Hepatocyte (in vitro differentiated cells): Measurements from ENCODE around the gene SLC17A9. TPM values are rescaled to one million over a fixed set of nuclear protein-coding genes. Genes with fewer than 3 reads are reported as not detected.

Experiments used
- polyA plus RNA-seq: library from polyadenylated mRNA; unstranded; fragments of >200 nt; fragmentation: Nextera tagmentation; extraction: Ambion mirVana; gene quantifications from 2 replicates; pipeline ENCODE4 v1.2.1, GENCODE V29; 2016
- total RNA-seq: library from RNA; depleted of rRNA; stranded (reverse); fragments of >200 nt; gene quantifications from 2 replicates; pipeline ENCODE4 v1.2.3, GENCODE V29; 2014

Gene SLC17A9
- total and polyA plus RNA-seq, 2 experiments from 2014 or later: 26.9 to 83.9 TPM

Other genes with a start within 250 kb of the SLC17A9 start
- 0.08 and 0.37 TPM in 2 replicates for gene NTSR1, start 243.9 kb upstream of the SLC17A9 start, total RNA-seq
- 0.09 TPM in 1 of 2 replicates, not detected in the other for gene NTSR1, start 243.9 kb upstream of the SLC17A9 start, polyA plus RNA-seq
- 14.0 and 18.9 TPM in 2 replicates for gene MRGBP, start 156.2 kb upstream of the SLC17A9 start, total RNA-seq
- gene MRGBP, start 156.2 kb upstream of the SLC17A9 start, polyA plus RNA-seq: 18.9 and 20.5 TPM in 2 replicates
- 43.8 and 47.6 TPM in 2 replicates for gene OGFR, start 147.9 kb upstream of the SLC17A9 start, total RNA-seq
- 76.2 and 80.8 TPM in 2 replicates for gene OGFR, start 147.9 kb upstream of the SLC17A9 start, polyA plus RNA-seq
- gene COL9A3, start 135.7 kb upstream of the SLC17A9 start, total RNA-seq: 22.6 and 23.9 TPM in 2 replicates
- gene COL9A3, start 135.7 kb upstream of the SLC17A9 start, polyA plus RNA-seq: 68.1 and 77.0 TPM in 2 replicates
- 9.1 and 9.5 TPM in 2 replicates for gene TCFL5, start 90.9 kb upstream of the SLC17A9 start, total RNA-seq
- 8.5 and 10.5 TPM in 2 replicates for gene TCFL5, start 90.9 kb upstream of the SLC17A9 start, polyA plus RNA-seq
- 31.5 and 31.6 TPM in 2 replicates for gene DIDO1, start 26.2 kb upstream of the SLC17A9 start, total RNA-seq
- 23.7 and 26.5 TPM in 2 replicates for gene DIDO1, start 26.2 kb upstream of the SLC17A9 start, polyA plus RNA-seq
- gene GID8, start 14.6 kb upstream of the SLC17A9 start, total RNA-seq: 35.4 and 35.5 TPM in 2 replicates
- gene GID8, start 14.6 kb upstream of the SLC17A9 start, polyA plus RNA-seq: 16.5 and 17.9 TPM in 2 replicates
- gene BHLHE23, start 54.3 kb downstream of the SLC17A9 start, total RNA-seq: not detected in 2 replicates
- not detected in 2 replicates for gene BHLHE23, start 54.3 kb downstream of the SLC17A9 start, polyA plus RNA-seq